Right lobe of liver (tissue), 6 donors: Measurements from ENCODE around the gene KRTAP9-6. TPM values are rescaled to one million over a fixed set of nuclear protein-coding genes. Genes with fewer than 3 reads are reported as not detected.
"Not testable (repeated sequence)": the region's sequence is repeated elsewhere in the genome, so short reads cannot be mapped to it uniquely, and the experiment has no call there.

Experiments used
- ATAC-seq, 4 donors: fragments of 200-7000 bp; cut with Tn5 transposase; one replicate each; pipeline ENCODE4 v1.9.1; 2020; ENCODE audit warnings: mild to moderate bottlenecking in 4 of 4, moderate library complexity in 4 of 4
- DNase-seq, 3 donors: peaks; one replicate each; pipeline ENCODE4 v3.0.0-alpha.2; 2020
- H3K27ac ChIP-seq, 3 donors: fragments of 200-600 bp; one replicate each; pipeline ENCODE4 v1.8.0; 2022
- H3K27me3 ChIP-seq, 2 donors: fragments of 200-600 bp; one replicate each; pipeline ENCODE4 v1.8.0; 2022
- H3K36me3 ChIP-seq, 4 donors: fragments of 200-600 bp; sonication (generic) in 1 of 4; one replicate each; pipeline versions ENCODE4 v1.5.1 to v1.8.0; 2017 to 2022; ENCODE audit warnings: control low read depth in 1 of 4
- H3K4me1 ChIP-seq, 4 donors: fragments of 200-600 bp; sonication (generic) in 1 of 4; one replicate each; pipeline versions ENCODE4 v1.5.1 to v1.8.0; 2017 to 2022; ENCODE audit warnings: control low read depth in 1 of 4
- H3K4me3 ChIP-seq, 3 donors: fragments of 200-600 bp; one replicate each; pipeline ENCODE4 v1.8.0; 2022
- H3K9me3 ChIP-seq, 4 donors: fragments of 200-600 bp; sonication (generic) in 1 of 4; one replicate each; pipeline versions ENCODE4 v1.5.1 to v1.8.0; 2017 to 2022; ENCODE audit warnings: control low read depth in 1 of 4
- CTCF ChIP-seq, 4 donors: fragments of 200-600 bp in 3 of 4; fragments of 450-650 bp in 1 of 4; IDR thresholded peaks; one replicate each; pipeline versions ENCODE4 v1.5.1 to v1.8.0; 2016 to 2022; ENCODE audit warnings: antibody characterized with exemption in 4 of 4, mild to moderate bottlenecking in 2 of 4
- POLR2A ChIP-seq: fragments of 450-650 bp; IDR thresholded peaks from one replicate; pipeline ENCODE4 v1.6.1; 2017; ENCODE audit warnings: antibody characterized with exemption, mild to moderate bottlenecking
- WGBS: methylation state at CpG from one replicate; pipeline ENCODE4 v1.1.6; 2018; ENCODE audit warnings: low coverage, low lambda C conversion rate; ENCODE audit not compliant: insufficient coverage; ENCODE audit errors: missing lambda C conversion rate; 5-methylcytosine and 5-hydroxymethylcytosine counted together
- intact Hi-C, 2 donors: fragments of 100-400 bp; cut with DNase I; formaldehyde crosslinking; loops; one replicate each; pipeline versions ENCODE4 v1.11.2 to v1.14.1; 2022
- total RNA-seq, 6 experiments: library from RNA; depleted of rRNA in 2 of 6; stranded (reverse); fragments of >200 nt in 2 of 6; fragmentation: NEBNext Ultra II Directional in 3 of 6; extraction: Animal tissue kit (Norgen Biotek cat#: 25700) in 3 of 6; gene quantifications; one replicate each; pipeline versions ENCODE4 v1.1.0 to v1.2.4, GENCODE V29; 2016 to 2023
- donor health status: DM: no; HTN: yes; CAD: no.
- donor health status: DM: no; HTN: no; CAD: no.
- donor health status: DM: no; HTN: no; CAD: no.
- donor health status: DM: no; HTN: yes; CAD: no.
- donor health status: DM: no; HTN: yes; CAD: no.

KRTAP9-6 gene
- total RNA-seq, 6 experiments from 2014 or later: not detected

- no peak for ATAC-seq
- no peaks in the 10 kb centered on the region for H3K9me3 ChIP-seq
Observed at GRCh38 chr17:41251261-41251660, 13.9 kb upstream of the KRTAP9-6 start.

GRCh38 chr17:41254861-41255260, 10.3 kb upstream of the KRTAP9-6 start:
- Histone ChIP-seq H3K9me3 (no peaks in the 10 kb centered on the region), H3K4me3 (no peak overlapping the region), H3K27me3 (peaks cover 0 to 4% of the 10 kb centered on the region in 2 donors), H3K36me3 (no peaks in the 10 kb centered on the region), H3K27ac (no peak overlapping the region), H3K4me1 (no peaks in the 10 kb centered on the region)
- intact Hi-C loops: no loop called here
- WGBS: 50% methylated on average over 1 of the region's 1 CpG
- ATAC-seq: no peak
- DNase-seq: no peak
- TF ChIP-seq POLR2A (no peak), CTCF (IDR thresholded peaks at IDR 0.05) (no peak)

More at GRCh38 chr17:41251261-41251660, 13.9 kb upstream of the KRTAP9-6 start:
- Histone ChIP-seq H3K27me3 (no peaks in the 10 kb centered on the region), H3K27ac (no peak overlapping the region), H3K36me3 (no peaks in the 10 kb centered on the region), H3K4me3 (no peak overlapping the region), H3K4me1 (no peaks in the 10 kb centered on the region)
- 71% methylated on average over 1 of the region's 1 CpG for whole genome bisulfite sequencing
- no peak for TF ChIP-seq POLR2A
- no peak for TF ChIP-seq CTCF (IDR thresholded peaks at IDR 0.05)
- no peak for DNase-seq
- intact Hi-C loops: no loop called here

- ATAC-seq, DNase-seq, H3K4me1 ChIP-seq, H3K27me3 ChIP-seq, H3K27ac ChIP-seq, H3K9me3 ChIP-seq, intact Hi-C loops, H3K36me3 ChIP-seq, H3K4me3 ChIP-seq: not testable (repeated sequence)
- WGBS: no CpG with 5 or more reads among the region's 5 CpGs
Observed at GRCh38 chr17:41255381-41256290, 9.5 kb upstream of the KRTAP9-6 start, which contains the start of gene KRTAP9-9. TSS of gene KRTAP9-9 (plus strand) at chr17:41255384.

GRCh38 chr17:41256291-41256685, 8.9 kb upstream of the KRTAP9-6 start:
- Histone ChIP-seq H3K4me1 (no peaks in the 10 kb centered on the region), H3K36me3 (no peaks in the 10 kb centered on the region), H3K27me3 (peaks cover 0 to 4% of the 10 kb centered on the region in 2 donors), H3K9me3 (no peaks in the 10 kb centered on the region), H3K27ac (no peak overlapping the region), H3K4me3 (no peak overlapping the region)
- TF ChIP-seq CTCF (IDR thresholded peaks at IDR 0.05) (no peak), POLR2A (no peak)
- WGBS: 100% methylated on average over 1 of the region's 1 CpG
- DNase-seq (no peak), ATAC-seq (no peak)
- intact Hi-C loops: no loop called here

- no peaks in the 10 kb centered on the region for H3K9me3 ChIP-seq
- no peaks in the 10 kb centered on the region for H3K36me3 ChIP-seq
- DNase-seq (no peak), ATAC-seq (no peak)
- no peaks in the 10 kb centered on the region for H3K4me1 ChIP-seq
- no peak overlapping the region for H3K4me3 ChIP-seq
- no peak overlapping the region for H3K27ac ChIP-seq
- intact Hi-C loops: no loop called here
- peaks cover 0 to 4% of the 10 kb centered on the region in 2 donors for H3K27me3 ChIP-seq
- TF ChIP-seq CTCF (IDR thresholded peaks at IDR 0.05) (no peak), POLR2A (no peak)
Observed at GRCh38 chr17:41258406-41258805, 6.8 kb upstream of the KRTAP9-6 start.
